Fibroblast of pulmonary artery (primary cell): ENCODE results near the gene IKBKE.
"Not testable (repeated sequence)": the region's sequence is repeated elsewhere in the genome, so short reads cannot be mapped to it uniquely, and the experiment has no call there.

Experiments used
- DNase-seq: peaks from one replicate; pipeline ENCODE4 v3.0.0-alpha.2; 2010; ENCODE audit warnings: low read depth
- H3K4me3 ChIP-seq: replicated peaks from 2 replicates; pipeline ENCODE4 v1.5.1; 2011; ENCODE audit warnings: low read depth, mild to moderate bottlenecking, control low read depth, low read length, moderate library complexity
- TF ChIP-seq, protein P1 (sequence below): IDR thresholded peaks from 2 replicates; pipeline ENCODE4 v1.5.1; 2011; ENCODE audit warnings: mild to moderate bottlenecking, control low read depth, low read length, inconsistent platforms; ENCODE audit errors: missing control alignments

IKBKE gene

DNA sequence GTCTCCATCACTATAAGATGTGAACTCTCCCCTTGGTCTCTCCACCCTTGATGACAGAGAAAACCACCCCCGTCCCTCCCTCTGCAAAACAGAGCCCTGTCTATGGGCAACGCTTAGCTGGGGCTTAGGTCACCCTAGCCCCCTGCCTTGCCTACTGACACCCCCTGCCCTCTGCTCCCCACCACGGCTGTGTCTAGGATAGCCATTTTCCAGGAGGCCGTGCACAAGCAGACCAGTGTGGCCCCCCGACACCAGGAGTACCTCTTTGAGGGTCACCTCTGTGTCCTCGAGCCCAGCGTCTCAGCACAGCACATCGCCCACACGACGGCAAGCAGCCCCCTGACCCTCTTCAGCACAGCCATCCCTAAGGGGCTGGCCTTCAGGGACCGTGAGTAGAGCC, 8.5 kb downstream of the IKBKE start:
- no peak for DNase-seq
- TF ChIP-seq, protein P1, sequence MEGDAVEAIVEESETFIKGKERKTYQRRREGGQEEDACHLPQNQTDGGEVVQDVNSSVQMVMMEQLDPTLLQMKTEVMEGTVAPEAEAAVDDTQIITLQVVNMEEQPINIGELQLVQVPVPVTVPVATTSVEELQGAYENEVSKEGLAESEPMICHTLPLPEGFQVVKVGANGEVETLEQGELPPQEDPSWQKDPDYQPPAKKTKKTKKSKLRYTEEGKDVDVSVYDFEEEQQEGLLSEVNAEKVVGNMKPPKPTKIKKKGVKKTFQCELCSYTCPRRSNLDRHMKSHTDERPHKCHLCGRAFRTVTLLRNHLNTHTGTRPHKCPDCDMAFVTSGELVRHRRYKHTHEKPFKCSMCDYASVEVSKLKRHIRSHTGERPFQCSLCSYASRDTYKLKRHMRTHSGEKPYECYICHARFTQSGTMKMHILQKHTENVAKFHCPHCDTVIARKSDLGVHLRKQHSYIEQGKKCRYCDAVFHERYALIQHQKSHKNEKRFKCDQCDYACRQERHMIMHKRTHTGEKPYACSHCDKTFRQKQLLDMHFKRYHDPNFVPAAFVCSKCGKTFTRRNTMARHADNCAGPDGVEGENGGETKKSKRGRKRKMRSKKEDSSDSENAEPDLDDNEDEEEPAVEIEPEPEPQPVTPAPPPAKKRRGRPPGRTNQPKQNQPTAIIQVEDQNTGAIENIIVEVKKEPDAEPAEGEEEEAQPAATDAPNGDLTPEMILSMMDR: no peak
- no peak overlapping the region for H3K4me3 ChIP-seq

DNA sequence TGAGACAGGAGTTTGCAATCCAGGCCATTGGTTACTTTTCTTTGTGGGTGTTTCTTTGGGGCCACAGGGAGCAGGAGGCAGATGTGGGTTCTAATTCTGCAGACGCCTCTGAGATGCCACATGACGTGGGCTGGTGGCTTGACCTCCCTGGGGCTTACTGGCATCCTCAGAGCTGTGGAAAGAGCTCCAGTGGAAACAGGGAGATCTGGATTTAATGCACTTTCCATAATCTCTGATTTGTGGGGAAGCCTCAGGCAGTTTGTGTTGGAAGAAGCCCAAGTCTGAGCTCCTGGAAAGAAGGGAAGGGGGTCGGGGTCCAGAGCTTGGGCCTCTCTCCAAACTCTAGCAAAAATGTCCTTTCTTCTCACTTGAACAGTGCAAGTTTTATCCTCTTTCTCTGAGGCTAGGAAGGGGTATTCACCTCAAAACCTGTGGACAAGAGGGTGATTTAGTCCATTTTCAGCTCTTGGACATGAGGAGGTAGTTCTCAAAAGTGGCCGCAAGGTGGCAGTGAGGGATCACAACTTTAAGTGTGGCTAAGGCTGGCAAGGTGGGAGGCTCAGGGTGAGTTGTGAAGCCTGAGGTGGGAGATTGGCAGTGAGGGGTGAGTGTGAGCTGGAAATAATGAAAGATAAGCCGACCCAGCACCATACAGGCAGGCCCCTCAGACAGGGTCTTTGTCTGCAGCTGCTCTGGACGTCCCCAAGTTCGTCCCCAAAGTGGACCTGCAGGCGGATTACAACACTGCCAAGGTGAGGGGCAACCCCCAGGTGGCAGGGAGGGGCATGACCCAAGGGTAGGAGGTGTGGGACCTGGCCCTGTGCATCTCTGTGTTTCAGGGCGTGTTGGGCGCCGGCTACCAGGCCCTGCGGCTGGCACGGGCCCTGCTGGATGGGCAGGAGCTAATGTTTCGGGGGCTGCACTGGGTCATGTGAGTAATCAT, 9.2 kb downstream of the IKBKE start:
- peak; percentile 88 for DNase-seq
- TF ChIP-seq, protein P1: peak; percentile 87

DNA sequence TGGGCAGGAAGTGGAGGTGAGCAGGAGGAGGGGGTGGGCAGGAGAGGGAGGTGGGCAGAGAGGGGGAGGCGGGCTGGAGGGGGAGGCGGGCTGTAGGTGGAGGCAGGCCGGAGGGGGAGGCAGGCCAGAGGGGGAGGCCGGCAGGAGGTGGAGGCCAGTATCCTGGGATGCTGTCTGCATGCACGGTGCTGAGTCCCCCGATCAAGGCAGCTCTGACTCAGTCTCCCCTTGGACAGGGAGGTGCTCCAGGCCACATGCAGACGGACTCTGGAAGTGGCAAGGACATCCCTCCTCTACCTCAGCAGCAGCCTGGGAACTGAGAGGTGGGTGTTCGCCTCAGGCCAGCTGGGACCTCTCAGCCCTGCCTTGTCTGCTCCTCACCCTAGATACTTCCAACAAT, 9.9 kb downstream of the IKBKE start:
- H3K4me3 ChIP-seq: no peak overlapping the region
- TF ChIP-seq, protein P1: no peak
- DNase-seq: no peak

More for the DNA sequence above, 9.2 kb downstream of the IKBKE start:
- no peak overlapping the region for H3K4me3 ChIP-seq

DNA sequence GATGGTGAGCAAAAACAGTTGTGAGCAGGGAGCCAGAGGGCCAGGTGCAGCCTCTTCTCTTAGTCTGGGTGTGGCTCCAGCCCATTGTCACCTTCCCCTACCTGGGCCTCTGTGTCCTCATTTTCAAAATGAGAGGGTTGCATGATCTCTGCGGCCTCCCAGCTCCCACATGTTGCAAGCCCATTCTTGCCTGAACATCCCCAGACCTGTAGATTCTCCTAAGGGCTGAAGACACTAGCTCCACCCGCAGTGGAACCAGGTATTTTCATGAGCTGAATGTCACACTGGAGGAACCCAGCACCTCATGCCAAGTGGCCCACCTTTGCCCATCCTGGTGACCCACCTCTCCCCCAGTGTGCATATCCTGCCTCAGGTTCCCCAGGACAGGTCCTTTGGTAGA, 12.3 kb downstream of the IKBKE start:
- H3K4me3 ChIP-seq: no peak overlapping the region
- TF ChIP-seq, protein P1: no peak
- no peak for DNase-seq

DNA sequence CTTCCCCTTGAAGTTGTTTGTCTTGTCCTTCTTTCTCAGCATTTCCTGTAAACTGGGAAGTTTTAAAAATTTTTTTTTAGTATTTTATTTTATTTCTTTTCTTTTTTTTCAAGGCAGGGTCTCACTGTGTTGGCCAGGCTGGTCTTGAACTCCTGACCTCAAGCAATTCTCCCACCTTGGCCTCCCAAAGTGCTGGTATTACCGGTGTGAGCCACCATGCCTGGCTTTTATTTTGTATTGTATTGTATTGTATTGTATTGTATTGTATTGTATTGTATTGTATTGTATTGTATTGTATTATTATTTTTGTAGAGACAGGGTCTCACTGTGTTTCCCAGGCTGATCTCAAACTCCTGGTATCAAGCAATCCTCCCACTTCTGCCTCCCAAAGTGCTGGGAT, 13.6 kb downstream of the IKBKE start:
- not testable (repeated sequence) for DNase-seq, H3K4me3 ChIP-seq

DNA sequence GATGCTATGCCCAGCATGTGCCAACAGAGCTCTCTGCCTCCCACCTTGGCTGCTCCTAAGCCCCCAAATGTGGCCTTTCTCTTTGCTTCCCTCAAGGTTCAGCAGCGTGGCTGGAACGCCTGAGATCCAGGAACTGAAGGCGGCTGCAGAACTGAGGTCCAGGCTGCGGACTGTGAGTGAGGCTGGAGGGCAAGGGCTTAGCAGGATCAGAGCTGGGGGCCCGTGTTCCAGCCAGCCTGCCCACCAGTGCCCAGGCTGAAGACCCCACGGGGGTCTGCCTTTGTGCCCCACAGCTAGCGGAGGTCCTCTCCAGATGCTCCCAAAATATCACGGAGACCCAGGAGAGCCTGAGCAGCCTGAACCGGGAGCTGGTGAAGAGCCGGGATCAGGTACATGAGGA, 14.6 kb downstream of the IKBKE start:
- H3K4me3 ChIP-seq: no peak overlapping the region
- no peak for DNase-seq
- TF ChIP-seq, protein P1: no peak

DNA sequence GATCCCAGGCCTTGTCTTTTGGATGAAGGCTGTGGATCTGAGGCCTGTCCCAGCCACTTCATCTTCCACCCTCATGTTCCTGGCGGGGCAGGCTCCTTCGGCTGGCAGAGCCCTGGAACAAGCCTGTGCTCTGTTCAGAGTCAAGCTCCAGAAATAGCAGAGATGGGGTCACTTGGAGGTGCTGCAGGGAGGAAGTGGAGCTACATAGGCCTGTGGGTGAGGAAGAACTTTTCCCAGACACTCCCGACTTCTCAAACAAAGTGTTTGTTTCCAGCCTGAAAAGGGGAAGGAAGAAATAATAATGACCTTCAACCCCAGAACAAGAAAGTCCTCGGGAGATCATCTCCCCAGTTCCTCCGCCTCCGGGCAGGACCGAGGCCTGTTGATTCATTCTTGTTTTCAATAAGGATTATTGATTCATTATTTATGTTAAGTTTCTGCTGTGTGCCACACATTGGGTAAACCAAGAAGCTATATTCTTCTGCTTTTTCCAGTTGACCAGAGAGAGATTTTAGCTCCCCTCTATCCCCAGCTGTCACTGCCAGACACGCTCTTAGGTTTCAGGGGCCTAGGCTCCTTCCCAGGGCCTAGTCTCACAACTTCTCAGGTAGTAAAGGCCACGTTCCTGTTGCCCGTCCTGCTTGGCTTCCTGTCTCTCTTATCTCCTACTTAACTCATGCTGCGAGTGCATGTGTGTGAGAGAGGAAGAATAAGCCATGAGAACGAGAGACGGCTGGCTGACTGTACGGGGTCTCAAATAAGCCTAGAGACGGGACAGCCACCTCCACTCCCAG, 16.9 kb downstream of the IKBKE start:
- H3K4me3 ChIP-seq: no peak overlapping the region
- DNase-seq: no peak
- TF ChIP-seq, protein P1: no peak
